HepG2 (cell line): Measurements from ENCODE around the gene MED15. TPM values are rescaled to one million over a fixed set of nuclear protein-coding genes. Genes with fewer than 3 reads are reported as not detected.

Source experiments
- ATAC-seq: fragments of 200-7000 bp; cut with Tn5 transposase; 3 replicates; pipeline ENCODE4 v1.9.1; 2020; ENCODE audit warnings: mild to moderate bottlenecking, moderate library complexity
- BruUV-seq: library from RNA; stranded (reverse); fragments of 400-500 nt; replicated peaks from 2 replicates; lab custom pipeline; 2021; lab: Mats Ljungman, UMichigan
- CTCF ChIA-PET: fragments of 300-600 bp; formaldehyde crosslinking; extraction: SDS; loops from one replicate; lab custom pipeline; 2021; ENCODE audit warnings: low total read pairs, inconsistent platforms, low intra/inter-chr PET ratio; lab: Yijun Ruan, JAX
- POLR2A ChIA-PET: fragments of 350-600 bp; sonication (Branson Sonifier 250); formaldehyde crosslinking; loops from one replicate; lab custom pipeline; 2020; ENCODE audit warnings: antibody characterized with exemption, inconsistent platforms; lab: Yijun Ruan, JAX
- DNase-seq: peaks from one replicate; pipeline ENCODE4 v3.0.0-alpha.2; 2015; ENCODE audit warnings: low spot score
- FAIRE-seq: peaks from 3 replicates; lab custom pipeline; 2011; peaks lifted over from hg19 to GRCh38; lab: Jason Lieb, UNC
- H2AFZ ChIP-seq: one replicate; pipeline ENCODE4 v1.6.1; 2011; ENCODE audit warnings: low read length, inconsistent platforms
- H3K27ac ChIP-seq: fragments of 300-600 bp; 3 replicates; pipeline ENCODE4 v1.8.0; 2011; ENCODE audit warnings: mixed run types, mild to moderate bottlenecking, mixed read lengths, low read length, inconsistent platforms; ENCODE audit not compliant: insufficient read depth; ENCODE audit errors: extremely low read length
- H3K27me3 ChIP-seq, 2 experiments: fragments of 200-600 bp in 1 of 2; 2 replicates in 1 of 2; 3 replicates in 1 of 2; pipeline versions ENCODE4 v1.6.0 to v1.8.0; 2011; ENCODE audit warnings: low read length in 2 of 2, mild to moderate bottlenecking in 2 of 2, moderate library complexity in 2 of 2, inconsistent platforms in 1 of 2; ENCODE audit not compliant: insufficient read depth in 2 of 2, control insufficient read depth in 1 of 2
- H3K36me3 ChIP-seq, 2 experiments: fragments of 200-600 bp in 1 of 2; replicated peaks in 1 of 2; 2 replicates in 1 of 2; 3 replicates in 1 of 2; pipeline versions ENCODE4 v1.5.1 to v1.8.0; 2011; ENCODE audit warnings: low read length in 2 of 2, inconsistent platforms in 1 of 2; ENCODE audit not compliant: insufficient read depth in 2 of 2, control insufficient read depth in 1 of 2
- H3K4me1 ChIP-seq: 2 replicates; pipeline ENCODE4 v1.5.1; 2012; ENCODE audit warnings: low read length, inconsistent platforms; ENCODE audit not compliant: insufficient read depth
- H3K4me2 ChIP-seq: 2 replicates; pipeline ENCODE4 v1.6.0; 2011; ENCODE audit warnings: low read depth, low read length, inconsistent platforms
- H3K4me3 ChIP-seq, 3 experiments: fragments of 200-600 bp in 1 of 3; sonication (generic), shearing (Covaris generic) in 1 of 3; replicated peaks in 1 of 3; 2 replicates each; pipeline ENCODE4 v1.5.1; 2011 to 2016; ENCODE audit warnings: low read length in 3 of 3, inconsistent platforms in 2 of 3, low read depth in 2 of 3, mild to moderate bottlenecking in 2 of 3, control low read depth in 1 of 3, mixed read lengths in 1 of 3; ENCODE audit not compliant: insufficient read depth in 1 of 3
- H3K79me2 ChIP-seq: one replicate; pipeline ENCODE4 v1.6.1; 2011; ENCODE audit warnings: low read length, inconsistent platforms; ENCODE audit not compliant: insufficient read depth
- H3K9ac ChIP-seq: 2 replicates; pipeline ENCODE4 v1.6.0; 2011; ENCODE audit warnings: mild to moderate bottlenecking, low read depth, low read length, inconsistent platforms; ENCODE audit not compliant: insufficient read depth
- H3K9me3 ChIP-seq: 2 replicates; pipeline ENCODE4 v1.5.1; 2012; ENCODE audit warnings: mild to moderate bottlenecking, low read length
- H4K20me1 ChIP-seq: 2 replicates; pipeline ENCODE4 v1.6.0; 2011; ENCODE audit warnings: inconsistent platforms, mild to moderate bottlenecking, low read length, moderate library complexity; ENCODE audit not compliant: insufficient read depth
- MTF2 ChIP-seq: sonication (generic); formaldehyde crosslinking; IDR thresholded peaks from 2 replicates; pipeline ENCODE4 v1.5.0; 2020; ENCODE audit warnings: missing genetic modification reagents, borderline replicate concordance
- SAFB2 ChIP-seq: sonication (generic); formaldehyde crosslinking; IDR thresholded peaks from 2 replicates; pipeline ENCODE4 v1.5.1; 2020; ENCODE audit warnings: missing genetic modification reagents, low read depth, mild to moderate bottlenecking, borderline replicate concordance
- WGBS: methylation state at CpG from one replicate; pipeline ENCODE4 v1.1.6; 2017; ENCODE audit warnings: low lambda C conversion rate; 5-methylcytosine and 5-hydroxymethylcytosine counted together
- in situ Hi-C: cut with HindIII; loops from 2 replicates; pipeline ENCODE4 v1.10.0; 2017; ENCODE audit warnings: low pct_unique_long_range_greater_than_20kb; ENCODE audit not compliant: extremely low pct_ligation_motif_present
- intact Hi-C: fragments of 100-400 bp; cut with micrococcal nuclease; formaldehyde crosslinking; loops from one replicate; pipeline ENCODE4 v1.10.0; 2022; ENCODE audit not compliant: unreplicated experiment
- polyA plus RNA-seq, 8 experiments: library from polyadenylated mRNA; depleted of rRNA in 3 of 8; stranded (reverse) in 7 of 8; unstranded in 1 of 8; fragments of >200 nt; fragmentation: Illumina TruSeq in 4 of 8; extraction: Trizol in 4 of 8; gene quantifications; 2 replicates each; pipeline versions ENCODE4 v1.2.1 to v1.2.3, GENCODE V29; 2011 to 2016; ENCODE audit warnings: low read depth in 4 of 8, missing spikeins in 1 of 8, mixed read lengths in 1 of 8; ENCODE audit not compliant: insufficient read depth in 1 of 8
- total RNA-seq, 5 experiments: library from RNA; depleted of rRNA; stranded (reverse); fragments of >200 nt; fragmentation: Illumina TruSeq; extraction: Trizol; gene quantifications; 2 replicates each; pipeline ENCODE4 v1.2.3, GENCODE V29; 2016; ENCODE audit warnings: low read depth in 1 of 5
- TF ChIP-seq, protein P1 (sequence below): sonication (generic); IDR thresholded peaks from 2 replicates; pipeline ENCODE4 v1.6.1; 2016; ENCODE audit warnings: low read depth, borderline replicate concordance
- TF ChIP-seq, protein P2 (sequence below): fragments of 450-650 bp; IDR thresholded peaks from 2 replicates; pipeline ENCODE4 v1.6.1; 2017; ENCODE audit warnings: mild to moderate bottlenecking
- TF ChIP-seq, protein P3 (sequence below): sonication (generic); formaldehyde crosslinking; conservative IDR thresholded peaks from 2 replicates; pipeline ENCODE4 v1.8.0; 2022; ENCODE audit warnings: low read depth, missing genetic modification reagents
- TF ChIP-seq, protein P4 (sequence below): sonication (generic); formaldehyde crosslinking; conservative IDR thresholded peaks from 2 replicates; pipeline ENCODE4 v1.8.1; 2023; ENCODE audit warnings: missing genetic modification reagents

Gene MED15
- total and polyA plus RNA-seq, 2 of the 13 experiments (the other 11 are each of a cell fraction or from before 2014, with no cell fraction given) = 14.3 to 27.0 TPM

DNA sequence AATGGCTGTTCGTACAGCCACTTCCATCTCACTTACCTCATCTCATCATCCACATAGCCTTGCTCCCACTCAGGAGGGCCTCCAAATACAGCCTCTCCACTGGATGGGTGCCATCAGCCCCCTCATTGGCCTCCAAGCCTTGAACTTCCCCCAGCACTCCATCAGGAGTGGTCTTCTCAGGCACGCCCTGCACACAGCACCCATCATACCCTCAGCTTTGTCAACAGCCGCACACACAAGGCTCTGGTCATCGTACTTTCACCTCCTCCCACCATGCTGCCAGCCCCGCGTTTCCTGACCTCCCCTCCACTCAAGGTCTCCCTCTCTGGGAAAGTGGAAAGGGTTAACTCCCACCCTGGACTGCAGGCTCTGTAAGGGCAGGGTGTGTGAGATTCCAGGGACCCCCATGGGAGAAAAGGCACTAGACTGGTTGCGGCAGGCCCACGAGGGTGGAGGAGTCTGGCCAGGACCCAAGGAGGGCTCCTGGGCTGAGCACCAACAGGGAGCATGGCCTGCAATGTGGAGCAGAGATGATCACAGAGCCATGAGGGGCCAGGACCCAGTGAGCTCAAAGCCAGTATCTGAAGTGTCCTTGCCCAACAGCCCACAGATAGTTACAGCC lies 48.8 kb upstream of the MED15 start (continued):
- TF ChIP-seq, protein P1, sequence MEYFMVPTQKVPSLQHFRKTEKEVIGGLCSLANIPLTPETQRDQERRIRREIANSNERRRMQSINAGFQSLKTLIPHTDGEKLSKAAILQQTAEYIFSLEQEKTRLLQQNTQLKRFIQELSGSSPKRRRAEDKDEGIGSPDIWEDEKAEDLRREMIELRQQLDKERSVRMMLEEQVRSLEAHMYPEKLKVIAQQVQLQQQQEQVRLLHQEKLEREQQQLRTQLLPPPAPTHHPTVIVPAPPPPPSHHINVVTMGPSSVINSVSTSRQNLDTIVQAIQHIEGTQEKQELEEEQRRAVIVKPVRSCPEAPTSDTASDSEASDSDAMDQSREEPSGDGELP = no peak
- no peak for TF ChIP-seq SAFB2
- TF ChIP-seq, protein P2, sequence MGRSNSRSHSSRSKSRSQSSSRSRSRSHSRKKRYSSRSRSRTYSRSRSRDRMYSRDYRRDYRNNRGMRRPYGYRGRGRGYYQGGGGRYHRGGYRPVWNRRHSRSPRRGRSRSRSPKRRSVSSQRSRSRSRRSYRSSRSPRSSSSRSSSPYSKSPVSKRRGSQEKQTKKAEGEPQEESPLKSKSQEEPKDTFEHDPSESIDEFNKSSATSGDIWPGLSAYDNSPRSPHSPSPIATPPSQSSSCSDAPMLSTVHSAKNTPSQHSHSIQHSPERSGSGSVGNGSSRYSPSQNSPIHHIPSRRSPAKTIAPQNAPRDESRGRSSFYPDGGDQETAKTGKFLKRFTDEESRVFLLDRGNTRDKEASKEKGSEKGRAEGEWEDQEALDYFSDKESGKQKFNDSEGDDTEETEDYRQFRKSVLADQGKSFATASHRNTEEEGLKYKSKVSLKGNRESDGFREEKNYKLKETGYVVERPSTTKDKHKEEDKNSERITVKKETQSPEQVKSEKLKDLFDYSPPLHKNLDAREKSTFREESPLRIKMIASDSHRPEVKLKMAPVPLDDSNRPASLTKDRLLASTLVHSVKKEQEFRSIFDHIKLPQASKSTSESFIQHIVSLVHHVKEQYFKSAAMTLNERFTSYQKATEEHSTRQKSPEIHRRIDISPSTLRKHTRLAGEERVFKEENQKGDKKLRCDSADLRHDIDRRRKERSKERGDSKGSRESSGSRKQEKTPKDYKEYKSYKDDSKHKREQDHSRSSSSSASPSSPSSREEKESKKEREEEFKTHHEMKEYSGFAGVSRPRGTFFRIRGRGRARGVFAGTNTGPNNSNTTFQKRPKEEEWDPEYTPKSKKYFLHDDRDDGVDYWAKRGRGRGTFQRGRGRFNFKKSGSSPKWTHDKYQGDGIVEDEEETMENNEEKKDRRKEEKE = no peak

DNA sequence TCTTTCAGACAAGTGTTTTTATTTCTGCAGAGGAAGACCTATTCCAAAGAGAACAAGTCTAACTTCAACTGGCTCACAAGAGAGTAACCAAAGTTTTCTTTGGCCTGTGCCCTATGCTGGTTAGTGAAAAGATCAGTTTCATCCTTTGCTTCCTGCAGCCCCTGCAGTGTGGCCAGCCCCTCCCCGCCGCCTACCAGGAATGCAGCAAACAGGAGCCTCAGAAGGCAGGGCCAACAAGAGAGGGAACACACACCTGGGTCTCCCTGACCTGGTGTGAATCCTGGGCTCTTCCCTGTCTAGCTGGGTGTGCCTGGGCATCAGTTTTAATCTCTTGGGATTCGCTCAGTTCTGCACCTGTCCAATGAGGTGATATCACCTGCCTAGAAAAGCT lies 48.3 kb upstream of the MED15 start:
- H3K36me3 ChIP-seq = peaks cover 0 to 7% of the 10 kb centered on the region in 2 experiments; a peak in 1 of 5 replicates
- WGBS = 95% methylated on average over 3 of the region's 3 CpGs
- no peak for ATAC-seq
- no TSS peak for BruUV-seq
- POLR2A ChIA-PET = no interaction called here
- CTCF ChIA-PET = no interaction called here
- intact Hi-C loops = no loop called here
- H3K4me3 ChIP-seq = no peak overlapping the region
- DNase-seq = no peak
- H4K20me1 ChIP-seq = no peaks in the 10 kb centered on the region
- no peak overlapping the region for H2AFZ ChIP-seq
- no peak overlapping the region for H3K9ac ChIP-seq
- no peak overlapping the region for H3K4me2 ChIP-seq
- FAIRE-seq = no peak
- no peaks in the 10 kb centered on the region for H3K9me3 ChIP-seq
- TF ChIP-seq, protein P3, sequence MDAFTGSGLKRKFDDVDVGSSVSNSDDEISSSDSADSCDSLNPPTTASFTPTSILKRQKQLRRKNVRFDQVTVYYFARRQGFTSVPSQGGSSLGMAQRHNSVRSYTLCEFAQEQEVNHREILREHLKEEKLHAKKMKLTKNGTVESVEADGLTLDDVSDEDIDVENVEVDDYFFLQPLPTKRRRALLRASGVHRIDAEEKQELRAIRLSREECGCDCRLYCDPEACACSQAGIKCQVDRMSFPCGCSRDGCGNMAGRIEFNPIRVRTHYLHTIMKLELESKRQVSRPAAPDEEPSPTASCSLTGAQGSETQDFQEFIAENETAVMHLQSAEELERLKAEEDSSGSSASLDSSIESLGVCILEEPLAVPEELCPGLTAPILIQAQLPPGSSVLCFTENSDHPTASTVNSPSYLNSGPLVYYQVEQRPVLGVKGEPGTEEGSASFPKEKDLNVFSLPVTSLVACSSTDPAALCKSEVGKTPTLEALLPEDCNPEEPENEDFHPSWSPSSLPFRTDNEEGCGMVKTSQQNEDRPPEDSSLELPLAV = no peak
- TF ChIP-seq, protein P4, sequence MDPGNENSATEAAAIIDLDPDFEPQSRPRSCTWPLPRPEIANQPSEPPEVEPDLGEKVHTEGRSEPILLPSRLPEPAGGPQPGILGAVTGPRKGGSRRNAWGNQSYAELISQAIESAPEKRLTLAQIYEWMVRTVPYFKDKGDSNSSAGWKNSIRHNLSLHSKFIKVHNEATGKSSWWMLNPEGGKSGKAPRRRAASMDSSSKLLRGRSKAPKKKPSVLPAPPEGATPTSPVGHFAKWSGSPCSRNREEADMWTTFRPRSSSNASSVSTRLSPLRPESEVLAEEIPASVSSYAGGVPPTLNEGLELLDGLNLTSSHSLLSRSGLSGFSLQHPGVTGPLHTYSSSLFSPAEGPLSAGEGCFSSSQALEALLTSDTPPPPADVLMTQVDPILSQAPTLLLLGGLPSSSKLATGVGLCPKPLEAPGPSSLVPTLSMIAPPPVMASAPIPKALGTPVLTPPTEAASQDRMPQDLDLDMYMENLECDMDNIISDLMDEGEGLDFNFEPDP (CRISPR knock-in tag) = no peak
- no peak for TF ChIP-seq MTF2 (CRISPR knock-in tag)
- TF ChIP-seq, all 625 proteins: peak for 0
- in situ Hi-C loops = loop anchor here (5.0 kb wide), 1 partner anchor 37 kb away; no protein-coding TSS in a partner anchor
- H3K4me1 ChIP-seq = no peaks in the 10 kb centered on the region
- no peak overlapping the region for H3K27ac ChIP-seq
- no peaks in the 10 kb centered on the region for H3K27me3 ChIP-seq
- no peaks in the 10 kb centered on the region for H3K79me2 ChIP-seq
